Measurements from ENCODE around the gene KIDINS220. TPM values are rescaled to one million over a fixed set of nuclear protein-coding genes. Genes with fewer than 3 reads are reported as not detected.

Gene KIDINS220
- total RNA-seq, 2 experiments from 2014 or later: 23.1 to 23.5 TPM

GRCh38 chr2:8863331-8863953, 26.0 kb upstream of the KIDINS220 start:
- Mint-ChIP-seq H3K27ac (no peak overlapping the region), H3K4me1 (ENCODE audit: low read depth) (no peaks in the 10 kb centered on the region), H3K4me3 (no peak overlapping the region), H3K9me3 (no peaks in the 10 kb centered on the region), H3K27me3 (no peaks in the 10 kb centered on the region), H3K36me3 (no peaks in the 10 kb centered on the region)
- CTCF ChIA-PET: interaction anchor here (0.8 kb wide), 1 partner anchor 171 kb away, joined by 3 read pairs; no protein-coding TSS in a partner anchor
- POLR2A ChIA-PET: interaction anchor here (0.9 kb wide), 1 partner anchor 156 kb away, joined by 3 read pairs; no protein-coding TSS in a partner anchor
- no peak for DNase-seq
- intact Hi-C loops (cut with micrococcal nuclease): no loop called here

- no peaks in the 10 kb centered on the region for H3K27me3 Mint-ChIP-seq
- CTCF ChIA-PET: no interaction called here
- no peak for DNase-seq
- no peaks in the 10 kb centered on the region for H3K4me1 Mint-ChIP-seq (ENCODE audit: low read depth)
- H3K4me3 Mint-ChIP-seq: no peak overlapping the region
- H3K27ac Mint-ChIP-seq: no peak overlapping the region
- intact Hi-C loops (cut with micrococcal nuclease): no loop called here
- H3K9me3 Mint-ChIP-seq: no peaks in the 10 kb centered on the region
- H3K36me3 Mint-ChIP-seq: no peaks in the 10 kb centered on the region
- POLR2A ChIA-PET: no interaction called here
These were observed 24.8 kb upstream of the KIDINS220 start for GRCh38 chr2:8862230-8862629.

- H3K4me3 Mint-ChIP-seq: no peak overlapping the region
- no peak for DNase-seq
- no peaks in the 10 kb centered on the region for H3K36me3 Mint-ChIP-seq
- H3K27ac Mint-ChIP-seq: no peak overlapping the region
- POLR2A ChIA-PET: no interaction called here
- H3K9me3 Mint-ChIP-seq: no peaks in the 10 kb centered on the region
- intact Hi-C loops (cut with micrococcal nuclease): no loop called here
- CTCF ChIA-PET: no interaction called here
- no peaks in the 10 kb centered on the region for H3K4me1 Mint-ChIP-seq (ENCODE audit: low read depth)
- no peaks in the 10 kb centered on the region for H3K27me3 Mint-ChIP-seq
These were observed 24.4 kb upstream of the KIDINS220 start for GRCh38 chr2:8861797-8862196.

- H3K4me3 Mint-ChIP-seq: no peak overlapping the region
- no peaks in the 10 kb centered on the region for H3K36me3 Mint-ChIP-seq
- POLR2A ChIA-PET: no interaction called here
- H3K9me3 Mint-ChIP-seq: no peaks in the 10 kb centered on the region
- intact Hi-C loops (cut with micrococcal nuclease): no loop called here
- DNase-seq: no peak
- no peaks in the 10 kb centered on the region for H3K27me3 Mint-ChIP-seq
- CTCF ChIA-PET: interaction anchor here (0.9 kb wide), 1 partner anchor 13 kb away, joined by 4 read pairs; no protein-coding TSS in a partner anchor
- H3K4me1 Mint-ChIP-seq (ENCODE audit: low read depth): no peaks in the 10 kb centered on the region
- H3K27ac Mint-ChIP-seq: no peak overlapping the region
These were observed 22.8 kb upstream of the KIDINS220 start for GRCh38 chr2:8860239-8860638.

- no peaks in the 10 kb centered on the region for H3K4me1 Mint-ChIP-seq (ENCODE audit: low read depth)
- intact Hi-C loops (cut with micrococcal nuclease): no loop called here
- no peak for DNase-seq
- ChIA-PET CTCF (no interaction called here), POLR2A (no interaction called here)
- H3K36me3 Mint-ChIP-seq: no peaks in the 10 kb centered on the region
- H3K27ac Mint-ChIP-seq: no peak overlapping the region
- no peaks in the 10 kb centered on the region for H3K9me3 Mint-ChIP-seq
- H3K27me3 Mint-ChIP-seq: no peaks in the 10 kb centered on the region
- H3K4me3 Mint-ChIP-seq: no peak overlapping the region
These were observed 21.5 kb upstream of the KIDINS220 start for GRCh38 chr2:8858910-8859309.

- H3K36me3 Mint-ChIP-seq: no peaks in the 10 kb centered on the region
- no peaks in the 10 kb centered on the region for H3K4me1 Mint-ChIP-seq (ENCODE audit: low read depth)
- no peaks in the 10 kb centered on the region for H3K27me3 Mint-ChIP-seq
- ChIA-PET CTCF (no interaction called here), POLR2A (no interaction called here)
- DNase-seq: no peak
- no peak overlapping the region for H3K4me3 Mint-ChIP-seq
- H3K9me3 Mint-ChIP-seq: no peaks in the 10 kb centered on the region
- intact Hi-C loops (cut with micrococcal nuclease): no loop called here
- no peak overlapping the region for H3K27ac Mint-ChIP-seq
These were observed 20.9 kb upstream of the KIDINS220 start for GRCh38 chr2:8858264-8858663.

GRCh38 chr2:8857709-8858108, 20.3 kb upstream of the KIDINS220 start:
- Mint-ChIP-seq H3K9me3 (no peaks in the 10 kb centered on the region), H3K4me3 (no peak overlapping the region), H3K4me1 (ENCODE audit: low read depth) (no peaks in the 10 kb centered on the region), H3K27me3 (no peaks in the 10 kb centered on the region), H3K27ac (no peak overlapping the region), H3K36me3 (no peaks in the 10 kb centered on the region)
- POLR2A ChIA-PET: no interaction called here
- CTCF ChIA-PET: no interaction called here
- intact Hi-C loops (cut with micrococcal nuclease): no loop called here
- DNase-seq: no peak

- POLR2A ChIA-PET: no interaction called here
- no peak for DNase-seq
- Mint-ChIP-seq H3K27me3 (peaks cover 3% of the 10 kb centered on the region), H3K36me3 (no peaks in the 10 kb centered on the region), H3K9me3 (no peaks in the 10 kb centered on the region), H3K27ac (no peak overlapping the region), H3K4me3 (no peak overlapping the region), H3K4me1 (ENCODE audit: low read depth) (no peaks in the 10 kb centered on the region)
- intact Hi-C loops (cut with micrococcal nuclease): no loop called here
- CTCF ChIA-PET: no interaction called here
These were observed 18.8 kb upstream of the KIDINS220 start for GRCh38 chr2:8856176-8856575.

GRCh38 chr2:8855010-8855409, 17.6 kb upstream of the KIDINS220 start:
- H3K27me3 Mint-ChIP-seq: peaks cover 3% of the 10 kb centered on the region
- ChIA-PET CTCF (no interaction called here), POLR2A (no interaction called here)
- intact Hi-C loops (cut with micrococcal nuclease): no loop called here
- no peaks in the 10 kb centered on the region for H3K9me3 Mint-ChIP-seq
- DNase-seq: no peak
- H3K36me3 Mint-ChIP-seq: no peaks in the 10 kb centered on the region
- no peak overlapping the region for H3K27ac Mint-ChIP-seq
- no peaks in the 10 kb centered on the region for H3K4me1 Mint-ChIP-seq (ENCODE audit: low read depth)
- no peak overlapping the region for H3K4me3 Mint-ChIP-seq

GRCh38 chr2:8853426-8853825, 16.0 kb upstream of the KIDINS220 start:
- H3K4me3 Mint-ChIP-seq: no peak overlapping the region
- H3K4me1 Mint-ChIP-seq (ENCODE audit: low read depth): no peaks in the 10 kb centered on the region
- peaks cover 3% of the 10 kb centered on the region for H3K27me3 Mint-ChIP-seq
- DNase-seq: no peak
- no peak overlapping the region for H3K27ac Mint-ChIP-seq
- H3K9me3 Mint-ChIP-seq: no peaks in the 10 kb centered on the region
- H3K36me3 Mint-ChIP-seq: no peaks in the 10 kb centered on the region
- intact Hi-C loops (cut with micrococcal nuclease): no loop called here
- ChIA-PET CTCF (no interaction called here), POLR2A (no interaction called here)

GRCh38 chr2:8851811-8852560, 14.6 kb upstream of the KIDINS220 start:
- no peak overlapping the region for H3K4me3 Mint-ChIP-seq
- POLR2A ChIA-PET: no interaction called here

GRCh38 chr2:8850845-8851487, 13.6 kb upstream of the KIDINS220 start:
- Mint-ChIP-seq H3K36me3 (no peaks in the 10 kb centered on the region), H3K4me3 (no peak overlapping the region), H3K27me3 (peaks cover 13% of the 10 kb centered on the region), H3K27ac (no peak overlapping the region), H3K9me3 (no peaks in the 10 kb centered on the region), H3K4me1 (ENCODE audit: low read depth) (no peaks in the 10 kb centered on the region)
- intact Hi-C loops (cut with micrococcal nuclease): no loop called here
- ChIA-PET CTCF (interaction anchor here (1.2 kb wide), 1 partner anchor 9 kb away, joined by 3 read pairs; no protein-coding TSS in a partner anchor), POLR2A (no interaction called here)
- DNase-seq: no peak

More at GRCh38 chr2:8851811-8852560, 14.6 kb upstream of the KIDINS220 start:
- intact Hi-C loops (cut with micrococcal nuclease): no loop called here
- DNase-seq: no peak
- Mint-ChIP-seq H3K27me3 (peaks cover 3% of the 10 kb centered on the region), H3K9me3 (no peaks in the 10 kb centered on the region), H3K36me3 (no peaks in the 10 kb centered on the region), H3K27ac (no peak overlapping the region), H3K4me1 (ENCODE audit: low read depth) (no peaks in the 10 kb centered on the region)
- CTCF ChIA-PET: interaction anchor here (1.2 kb wide), 1 partner anchor 10 kb away, joined by 3 read pairs; no protein-coding TSS in a partner anchor
